COLO829 (cell line): ENCODE results near the gene AFF3.

ENCODE experiments used
- DNase-seq: peaks from one replicate; pipeline ENCODE4 v3.0.0; 2012; ENCODE audit warnings: low spot score

Gene AFF3

DNA sequence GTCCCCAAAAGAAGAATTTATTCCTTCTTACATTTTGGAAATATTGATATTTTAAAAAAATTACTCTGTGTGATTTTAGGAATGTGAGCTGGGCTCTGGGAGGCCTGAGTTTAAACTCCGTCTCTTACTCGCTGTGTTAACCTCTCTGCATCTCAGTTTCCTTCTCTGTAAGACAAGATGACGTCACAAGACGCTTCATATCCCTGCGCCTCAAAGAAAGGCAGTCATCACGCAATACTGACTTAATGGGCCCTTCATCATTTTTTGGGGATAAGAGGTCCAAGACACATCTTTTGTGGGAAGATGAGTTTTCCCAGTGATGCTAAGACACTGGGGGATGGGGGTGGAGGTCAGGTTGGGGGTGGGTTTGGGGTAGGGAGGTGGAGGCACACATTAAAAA, 320.4 kb downstream of the AFF3 start:
- no peak for DNase-seq

DNA sequence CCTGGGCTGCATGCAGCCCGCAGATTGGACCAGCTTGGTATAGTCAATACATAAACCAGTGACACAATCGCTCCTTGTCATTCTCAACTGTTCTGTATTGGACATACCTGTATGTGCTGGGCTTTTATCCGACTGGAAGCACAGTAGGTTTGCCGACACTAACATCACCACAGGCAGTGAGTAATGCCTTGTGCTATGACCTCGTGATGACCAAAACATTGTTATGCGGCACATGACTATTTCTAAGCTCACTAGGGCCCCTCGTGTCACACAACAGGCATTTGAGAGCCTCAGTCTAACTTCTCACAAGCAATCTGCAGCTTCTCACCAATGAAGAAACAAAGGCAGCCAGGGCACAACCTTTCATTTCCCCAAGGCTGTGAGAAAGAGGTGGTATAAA, 320.8 kb downstream of the AFF3 start:
- DNase-seq: no peak

DNA sequence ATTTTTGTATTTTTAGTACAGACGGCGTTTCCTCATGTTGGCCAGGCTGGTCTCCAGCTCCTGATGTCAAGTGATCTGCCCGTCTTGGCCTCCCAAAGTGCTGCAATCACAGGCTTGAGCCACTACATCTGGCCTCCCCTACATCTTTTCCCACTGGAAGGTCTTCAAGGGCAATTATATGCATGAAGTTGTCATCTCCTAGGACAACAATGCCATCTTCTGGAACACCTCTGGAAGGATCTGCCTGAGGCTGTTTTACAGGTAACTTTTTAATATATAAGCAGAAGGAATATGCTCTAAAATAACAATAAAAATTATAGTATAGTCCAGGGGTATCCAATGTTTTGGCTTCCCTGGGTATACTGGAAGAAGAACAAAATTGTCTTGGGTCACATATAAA, 321.4 kb downstream of the AFF3 start:
- no peak for DNase-seq

DNA sequence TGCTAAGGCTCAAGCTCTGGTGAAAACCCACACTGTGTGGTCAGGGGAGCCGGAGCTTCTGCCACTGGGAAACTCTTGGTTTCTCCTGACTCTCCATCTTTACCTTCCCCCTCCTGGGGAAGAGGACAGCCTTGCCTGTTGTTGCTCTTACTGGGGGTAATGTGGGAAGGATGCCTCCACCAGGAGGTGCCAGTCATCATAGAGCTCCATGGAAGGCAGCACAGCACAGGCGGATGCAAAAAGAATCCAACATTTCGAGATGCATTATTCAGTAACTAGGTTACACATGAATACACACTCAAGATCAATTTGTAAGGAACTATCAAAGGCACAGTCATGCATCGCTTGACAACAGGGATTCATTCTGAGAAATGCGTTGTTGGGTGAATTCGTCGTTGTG, 322.6 kb downstream of the AFF3 start:
- DNase-seq: no peak

DNA sequence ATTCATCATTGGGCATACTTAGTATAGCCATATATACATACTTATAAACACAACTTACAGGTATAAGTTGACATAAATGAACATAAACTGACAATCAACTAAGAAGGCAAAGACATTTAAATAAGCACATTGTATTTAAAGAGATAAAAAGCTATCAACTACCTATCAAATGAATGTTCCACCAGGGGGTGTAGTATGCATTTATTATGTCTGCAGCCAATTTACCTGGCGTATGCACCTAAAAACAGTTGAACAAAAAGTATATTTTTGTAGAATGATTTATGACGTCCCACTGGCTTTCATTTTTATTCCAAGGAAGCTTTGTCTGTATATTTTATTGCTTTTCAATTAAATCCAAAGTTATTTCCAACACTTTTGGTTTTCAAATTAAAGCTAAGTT, 323.5 kb downstream of the AFF3 start:
- peak; percentile 33 for DNase-seq

DNA sequence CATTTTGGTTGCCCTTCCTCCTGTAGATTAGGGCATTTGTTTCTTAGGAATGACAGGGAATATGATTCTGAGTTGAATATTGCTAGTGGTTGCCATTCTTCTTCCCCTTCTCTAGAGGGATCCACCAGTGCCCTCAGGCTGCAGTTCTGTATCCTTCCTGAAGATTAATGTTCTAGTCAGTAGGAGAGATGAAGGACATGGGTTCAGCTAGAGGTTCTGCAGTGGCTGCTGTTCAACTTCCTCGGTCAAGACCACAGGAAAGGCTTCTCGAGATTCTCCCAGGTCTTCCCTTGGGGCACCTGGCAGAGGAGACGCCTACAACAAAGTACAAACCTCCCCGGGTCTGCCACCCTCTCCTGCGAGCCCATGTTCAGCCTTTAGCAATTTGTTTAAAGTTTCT, 325.5 kb downstream of the AFF3 start:
- DNase-seq: no peak

DNA sequence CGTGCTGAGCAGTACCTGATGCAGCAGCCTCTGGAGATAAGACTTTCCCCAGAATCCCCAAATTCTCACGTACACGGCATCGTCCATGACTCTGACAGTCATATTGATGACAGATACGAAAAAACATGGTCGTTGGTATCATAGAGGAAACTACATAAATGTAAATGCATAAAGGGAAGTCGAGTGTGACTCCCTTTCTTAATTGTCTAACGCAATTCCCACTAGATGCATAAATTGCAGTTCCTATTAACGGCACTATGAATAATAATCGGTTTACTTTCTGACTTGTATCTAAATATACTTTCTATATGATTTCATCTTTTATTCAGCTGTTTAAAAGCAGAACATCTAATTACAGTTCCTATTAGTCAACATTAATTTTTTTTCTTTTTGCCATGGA, 330.0 kb downstream of the AFF3 start:
- no peak for DNase-seq

DNA sequence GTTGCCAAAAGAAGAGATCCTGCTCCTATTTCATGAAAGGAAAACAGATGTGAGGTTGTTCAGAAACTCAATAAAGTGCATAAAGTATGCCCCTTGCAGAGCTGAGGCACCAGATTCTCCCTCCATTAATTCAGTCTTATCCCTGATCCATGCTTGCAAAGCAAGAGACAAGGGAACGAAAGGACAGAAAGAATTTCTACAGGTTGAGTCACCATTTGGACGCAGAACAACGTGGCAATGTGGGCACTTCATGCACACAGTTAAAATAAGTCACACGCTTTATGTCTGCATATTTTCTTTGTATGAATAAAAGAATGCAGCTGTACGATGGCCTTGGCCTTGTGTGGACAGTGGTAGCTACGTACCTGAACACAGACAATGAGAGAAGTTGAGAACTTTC, 330.8 kb downstream of the AFF3 start:
- no peak for DNase-seq

DNA sequence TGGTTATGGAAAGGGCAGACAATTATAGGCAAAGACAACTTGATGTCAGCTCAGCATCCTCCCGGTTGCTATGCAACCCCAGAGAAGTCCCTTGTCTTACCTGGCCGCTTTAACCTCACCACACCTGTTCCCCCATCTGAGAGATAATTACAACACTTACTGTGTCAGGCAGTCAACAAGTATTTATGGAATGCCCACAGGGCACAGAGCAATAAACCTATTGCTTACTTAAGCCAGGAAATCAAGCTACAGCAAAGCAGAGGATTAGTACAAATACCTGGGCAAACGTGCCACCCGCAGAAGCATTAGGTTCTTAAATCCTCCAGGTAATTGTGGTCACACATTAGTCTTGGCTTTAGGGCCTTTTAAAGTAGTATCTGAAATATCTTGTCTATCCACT, 332.2 kb downstream of the AFF3 start:
- DNase-seq: no peak

DNA sequence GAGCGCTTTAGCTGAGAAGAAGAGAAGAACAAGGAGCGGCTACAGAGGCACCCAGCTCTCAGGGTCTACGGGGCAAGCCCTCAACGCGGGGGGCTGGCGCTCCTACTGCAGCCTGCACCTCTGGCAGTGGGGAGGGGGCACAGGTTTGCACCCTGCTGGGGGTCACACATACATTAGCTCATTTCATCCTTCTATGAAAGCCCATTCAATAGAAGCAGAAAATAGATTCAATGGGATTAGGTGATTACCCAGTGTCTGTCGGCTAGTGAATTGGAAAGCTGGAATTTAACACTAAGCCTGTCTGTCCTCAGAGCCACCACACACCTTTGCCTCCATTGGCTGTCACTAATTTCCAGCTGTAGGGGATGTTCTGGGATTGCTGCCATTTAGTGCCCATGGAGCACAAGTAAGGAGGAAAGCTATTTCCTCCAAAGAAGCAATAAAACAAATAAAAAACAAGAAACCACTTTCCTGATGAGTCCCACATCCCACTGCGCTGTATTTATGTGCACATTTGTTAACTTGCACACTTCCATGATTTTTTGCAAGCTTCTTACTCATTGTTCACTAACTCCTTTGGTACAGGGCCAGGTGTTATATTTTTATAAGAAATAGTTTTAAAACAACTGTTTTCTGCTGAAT, 333.0 kb downstream of the AFF3 start:
- DNase-seq: no peak

DNA sequence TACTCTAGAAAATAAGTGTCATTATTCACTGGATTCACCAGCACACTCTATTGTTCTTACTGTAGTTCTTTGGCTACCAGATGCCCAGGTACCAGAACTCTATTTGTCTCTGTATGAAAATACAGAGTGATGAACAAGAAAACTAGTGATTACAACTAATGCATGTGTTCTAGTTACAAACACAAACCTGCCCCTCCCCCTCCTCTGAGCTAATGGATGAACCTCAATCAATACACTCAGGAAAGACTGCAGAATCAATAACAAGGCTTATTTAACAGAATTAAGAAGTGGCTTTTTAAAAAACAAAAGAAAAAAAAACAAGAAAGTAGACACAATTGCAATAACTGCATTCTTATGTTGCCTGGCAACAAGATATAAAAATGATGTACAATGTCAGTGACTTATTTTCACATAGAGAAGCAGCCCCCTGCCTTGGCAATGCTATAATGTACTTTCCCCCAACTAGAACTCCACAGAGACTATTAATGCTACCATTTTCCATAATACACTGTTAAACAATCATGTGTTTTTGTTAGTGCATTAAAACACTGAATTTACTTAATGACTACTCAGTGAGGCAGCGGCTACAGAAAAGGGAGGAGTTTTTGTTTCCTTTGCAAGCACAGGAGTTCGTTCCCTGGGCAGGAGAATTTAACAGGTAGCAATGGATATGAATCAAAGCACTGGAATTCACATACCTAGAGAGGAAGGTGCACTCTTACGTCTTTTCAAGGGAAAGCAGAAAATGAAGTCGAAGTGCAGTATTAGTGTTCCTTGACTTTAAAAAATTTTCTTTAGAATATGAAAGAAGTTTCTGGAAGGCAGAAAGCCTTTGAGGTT, 333.8 kb downstream of the AFF3 start:
- no peak for DNase-seq

DNA sequence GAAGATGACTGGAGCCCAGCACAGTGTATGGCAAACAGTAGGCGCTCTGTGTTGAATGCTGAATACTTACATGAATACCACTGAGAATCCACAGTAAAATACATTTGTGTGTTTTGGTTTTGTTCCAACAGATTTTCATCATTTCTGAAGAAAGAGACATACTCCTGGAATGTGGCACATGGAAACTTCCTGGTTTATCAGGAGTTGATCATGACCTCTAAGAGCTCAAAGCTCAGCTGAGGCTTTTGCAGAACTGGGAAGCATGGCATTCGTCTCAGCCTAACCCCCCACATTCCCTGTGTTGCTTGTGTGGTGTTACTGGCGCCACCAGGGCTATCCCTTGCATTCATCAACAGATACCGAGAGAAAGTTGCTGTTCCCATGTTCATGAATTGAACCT, 335.6 kb downstream of the AFF3 start:
- no peak for DNase-seq

DNA sequence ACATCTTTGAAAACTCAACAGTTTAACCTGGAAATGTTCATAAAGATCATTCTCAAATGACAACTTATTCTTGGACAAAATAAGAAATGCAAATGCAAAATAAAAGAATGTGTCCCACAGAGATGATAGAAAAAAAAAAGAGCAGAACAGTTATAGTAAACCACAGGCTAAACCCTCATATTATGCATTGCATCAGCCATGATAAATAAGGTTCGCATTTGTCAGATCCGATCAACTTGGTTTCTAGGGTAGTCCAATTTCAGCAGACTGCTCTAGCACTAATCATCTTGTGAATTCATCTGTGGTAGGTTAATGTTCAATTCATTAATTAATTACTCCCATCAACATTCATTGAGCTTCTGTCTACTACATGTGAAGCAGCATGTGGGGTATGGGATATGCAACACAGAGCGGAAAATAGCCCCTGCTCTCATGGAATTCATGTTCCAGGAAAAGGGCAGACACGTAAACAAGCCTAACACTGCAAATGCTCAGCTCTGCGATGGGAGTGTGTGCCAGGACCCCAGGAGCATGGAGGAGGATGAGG, 336.4 kb downstream of the AFF3 start:
- no peak for DNase-seq

DNA sequence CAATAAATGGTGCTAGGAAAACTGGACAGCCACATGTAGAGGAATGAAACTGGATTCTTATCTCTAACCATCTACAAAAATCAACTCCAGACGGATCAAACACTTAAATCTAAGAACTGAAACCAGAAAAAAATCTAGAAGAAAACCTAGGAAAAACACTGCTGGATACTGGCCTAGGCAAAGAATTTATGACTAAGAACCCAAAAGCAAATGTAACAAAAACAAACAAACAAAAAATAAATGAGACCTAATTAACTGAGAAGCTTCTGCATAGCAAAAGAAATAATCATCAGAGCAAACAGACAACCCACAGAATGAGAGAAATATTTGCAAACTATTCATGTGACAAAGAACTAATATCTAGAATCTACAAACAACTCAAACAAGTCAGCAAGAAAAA, 338.5 kb downstream of the AFF3 start:
- DNase-seq: no peak

DNA sequence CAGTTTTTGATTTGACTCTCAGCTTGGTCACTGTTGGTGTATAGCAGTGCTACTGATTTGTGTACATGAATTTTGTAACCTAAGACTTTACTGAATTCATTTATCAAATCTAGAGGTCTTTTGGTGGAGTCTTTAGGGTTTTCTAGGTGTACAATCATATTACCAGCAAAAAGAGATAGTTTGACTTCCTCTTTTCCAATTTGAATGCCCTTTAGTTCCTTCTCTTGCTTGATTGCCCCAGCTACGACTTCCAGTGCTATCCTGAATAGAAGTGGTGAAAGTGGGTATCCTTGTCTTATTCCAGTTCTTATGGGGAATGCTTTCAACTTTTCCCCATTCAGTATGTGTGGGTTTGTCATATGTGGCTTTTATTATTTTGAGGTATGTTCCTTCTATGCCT, 339.7 kb downstream of the AFF3 start:
- no peak for DNase-seq

DNA sequence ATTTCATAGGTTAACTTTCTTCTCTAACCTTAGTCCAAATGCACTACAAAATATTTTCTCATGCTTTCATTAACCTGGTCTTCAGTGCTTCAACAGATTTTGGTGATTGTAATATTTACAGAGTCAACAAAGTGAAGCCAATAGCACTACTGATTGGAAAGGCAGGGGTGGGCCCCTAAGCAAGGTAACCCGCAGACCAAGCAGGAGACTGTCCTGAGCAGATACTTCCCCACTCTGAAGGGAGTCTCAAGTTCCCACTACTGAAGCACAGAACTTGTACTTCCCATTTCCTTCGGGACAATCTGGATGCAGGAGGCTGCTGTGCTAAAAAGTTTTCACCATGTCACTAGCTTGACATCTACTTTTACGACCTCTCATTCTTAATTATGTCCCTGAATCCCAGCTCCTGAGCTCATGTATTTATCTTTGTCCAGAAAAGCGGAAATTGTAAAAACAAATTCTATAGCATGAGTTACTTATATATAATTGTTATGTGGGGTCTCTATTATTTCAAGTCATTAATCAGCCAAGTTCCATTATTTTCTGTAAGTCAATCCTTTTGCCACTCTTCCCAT, 341.0 kb downstream of the AFF3 start:
- DNase-seq: no peak

DNA sequence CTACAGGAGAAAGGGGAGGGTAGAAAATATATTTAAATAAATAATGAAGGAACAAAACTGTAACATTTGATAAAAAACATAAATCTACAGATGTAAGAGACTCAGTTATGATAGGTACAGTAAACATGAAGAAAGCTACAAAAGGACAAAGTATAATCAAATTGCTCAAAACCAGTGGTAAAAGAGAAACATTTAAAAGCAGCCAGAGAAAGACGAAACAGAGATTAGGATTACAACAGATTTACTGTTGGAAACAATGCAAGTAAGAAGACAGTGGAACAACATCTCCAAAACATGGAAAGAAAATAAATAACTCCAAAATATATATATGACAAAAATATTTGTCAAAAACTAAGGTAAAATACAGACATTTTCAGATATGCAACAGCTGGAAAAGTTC, 344.9 kb downstream of the AFF3 start:
- no peak for DNase-seq

DNA sequence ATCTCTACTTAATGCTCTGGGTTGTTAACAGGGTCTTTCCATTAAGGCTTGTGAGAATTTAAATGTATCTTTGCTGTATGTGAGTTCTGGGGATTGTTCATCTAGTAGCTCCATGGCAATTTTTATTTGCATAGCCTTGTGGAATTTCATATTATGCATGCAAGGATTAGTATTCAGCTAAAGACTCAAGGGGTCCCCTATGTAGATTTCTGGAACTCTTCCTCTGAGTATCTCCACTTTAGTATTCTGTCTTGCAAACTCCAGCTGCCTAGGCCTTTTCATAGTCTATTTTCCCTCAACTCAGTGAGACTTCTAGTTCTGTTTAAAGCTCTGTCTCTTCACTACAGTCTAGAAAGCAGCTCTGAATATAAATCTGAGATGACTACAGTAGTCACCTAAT, 348.0 kb downstream of the AFF3 start:
- no peak for DNase-seq

DNA sequence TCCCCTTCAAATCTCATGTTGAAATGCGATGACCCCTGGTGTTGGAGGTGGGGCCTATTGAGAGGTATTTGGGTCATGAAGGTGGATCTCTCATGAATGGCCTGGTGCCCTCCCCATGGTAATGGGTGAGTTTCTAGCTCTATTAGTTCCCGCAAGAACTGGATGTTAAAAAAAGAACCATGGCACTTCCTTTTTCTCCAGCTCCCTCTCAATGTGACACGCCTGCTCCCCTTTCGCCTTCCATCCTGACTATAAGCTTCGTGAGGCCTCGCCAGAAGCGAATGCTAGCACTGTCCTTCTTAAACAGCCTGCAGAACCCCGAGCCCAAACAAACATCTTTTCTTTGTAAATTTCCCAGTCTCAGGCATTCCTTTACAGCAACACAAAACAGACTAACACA, 349.4 kb downstream of the AFF3 start:
- DNase-seq: no peak

DNA sequence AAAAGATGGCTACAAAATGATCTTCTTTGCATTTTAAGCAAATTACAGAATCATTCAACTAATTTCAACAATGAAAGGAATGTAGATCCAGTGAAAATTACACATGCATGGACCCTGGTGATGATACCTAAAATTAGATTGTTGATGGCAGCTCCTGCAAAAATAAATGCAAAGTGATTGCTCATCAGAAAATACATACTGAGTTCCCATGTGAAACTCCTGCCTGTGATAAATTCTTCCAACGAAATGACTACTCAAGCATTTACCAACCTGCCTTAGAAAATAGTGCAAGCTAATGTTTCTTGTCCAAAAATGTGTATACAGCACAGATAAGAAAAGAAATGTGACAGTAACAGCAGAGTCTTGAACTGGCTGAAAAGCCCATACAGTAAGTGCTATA, 352.5 kb downstream of the AFF3 start:
- no peak for DNase-seq

DNA sequence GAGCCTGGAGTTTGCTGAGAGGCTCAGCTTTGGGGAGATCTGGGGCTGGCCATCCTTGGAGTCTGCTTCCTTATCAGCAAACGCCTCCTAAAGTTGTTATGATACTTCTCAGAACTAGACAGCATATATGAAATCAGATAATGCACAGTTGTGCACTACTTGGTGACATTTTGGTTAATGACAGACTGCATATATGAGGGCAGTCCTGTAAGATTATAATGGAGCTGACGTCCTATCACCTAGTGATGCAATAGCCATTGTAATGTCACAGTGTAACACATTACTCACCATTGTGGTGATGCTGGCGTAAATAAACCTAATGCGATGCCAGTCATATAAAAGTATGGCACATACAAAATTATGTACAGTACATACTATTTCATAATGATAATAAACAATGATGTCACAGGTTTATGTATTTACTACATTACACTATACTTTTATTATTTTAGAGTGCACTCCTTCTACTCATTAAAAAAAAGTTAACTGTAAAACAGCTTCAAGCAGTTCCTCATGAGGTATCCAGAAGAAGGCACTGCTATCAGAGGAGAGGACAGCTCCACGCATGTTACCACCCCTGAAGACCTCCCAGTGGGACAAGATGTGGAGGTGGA, 354.5 kb downstream of the AFF3 start:
- DNase-seq: no peak

DNA sequence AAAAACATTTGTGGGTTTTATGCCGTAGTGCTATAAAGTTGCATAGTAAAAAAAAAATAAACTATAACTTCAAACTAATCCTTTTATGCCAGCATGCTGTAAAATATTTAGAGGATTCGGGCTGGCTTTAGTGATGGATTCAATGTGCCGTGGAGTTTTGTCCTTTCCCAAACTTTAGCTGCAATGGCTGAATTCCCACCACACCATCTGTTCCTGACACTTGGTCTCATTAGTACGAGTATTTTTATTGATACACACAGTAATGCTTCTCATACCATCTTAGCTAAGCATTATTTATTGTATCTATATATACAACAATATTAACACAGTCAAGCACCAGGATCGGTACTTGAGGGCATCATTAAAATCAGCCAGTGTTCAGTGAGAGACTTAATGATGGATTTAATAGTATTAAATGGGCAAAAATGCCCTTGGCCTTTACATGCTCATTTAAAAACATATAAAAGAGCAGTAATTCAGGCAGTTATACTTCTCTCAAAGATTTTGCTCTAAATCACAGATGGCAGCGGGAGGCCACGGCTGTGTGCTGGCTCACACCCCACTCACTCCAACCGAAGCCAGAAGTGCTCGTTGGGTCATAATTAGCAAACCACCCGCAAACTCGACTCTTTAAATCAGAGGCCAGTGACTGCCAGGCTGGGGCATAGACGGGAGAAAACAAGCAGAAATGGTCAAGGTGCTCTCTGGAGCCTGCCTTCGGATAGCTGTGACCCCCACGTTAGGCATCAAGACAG, 355.6 kb downstream of the AFF3 start:
- no peak for DNase-seq
